Mesendoderm (in vitro differentiated cells): ENCODE data around the gene CRIP3.

Experiments used
- DNase-seq: peaks from one replicate; pipeline ENCODE4 v3.0.0; 2013
- H2AK5ac ChIP-seq: 2 replicates; pipeline ENCODE4 v1.6.1; 2013; ENCODE audit warnings: low read length, inconsistent platforms
- H2BK120ac ChIP-seq: 2 replicates; pipeline ENCODE4 v1.6.1; 2013; ENCODE audit warnings: low read depth, mild to moderate bottlenecking, low read length, moderate library complexity, mixed read lengths
- H2BK15ac ChIP-seq: replicated peaks from 2 replicates; pipeline ENCODE4 v1.6.1; 2013; ENCODE audit warnings: low read depth, mild to moderate bottlenecking, moderate library complexity
- H2BK5ac ChIP-seq: 2 replicates; pipeline ENCODE4 v1.6.1; 2013; ENCODE audit warnings: low read length, inconsistent platforms
- H3K18ac ChIP-seq: 2 replicates; pipeline ENCODE4 v1.6.1; 2013; ENCODE audit warnings: mild to moderate bottlenecking, low read length, mixed read lengths
- H3K23ac ChIP-seq: one replicate; pipeline ENCODE4 v1.6.1; 2013; ENCODE audit warnings: low read length
- H3K27ac ChIP-seq: 2 replicates; pipeline ENCODE4 v1.5.1; 2013; ENCODE audit warnings: low read depth, mild to moderate bottlenecking, inconsistent platforms, low read length, moderate library complexity
- H3K27me3 ChIP-seq: 2 replicates; pipeline ENCODE4 v1.6.1; 2013; ENCODE audit warnings: low read length, control low read depth, mild to moderate bottlenecking, inconsistent platforms; ENCODE audit not compliant: insufficient read depth, poor library complexity
- H3K36me3 ChIP-seq: 2 replicates; pipeline ENCODE4 v1.6.1; 2013; ENCODE audit warnings: low read length, inconsistent platforms; ENCODE audit not compliant: control insufficient read depth, insufficient read depth
- H3K4ac ChIP-seq: one replicate; pipeline ENCODE4 v1.6.1; 2013; ENCODE audit warnings: low read depth, mild to moderate bottlenecking, low read length, moderate library complexity
- H3K4me1 ChIP-seq: 2 replicates; pipeline ENCODE4 v1.6.1; 2013; ENCODE audit warnings: low read depth, low read length, inconsistent platforms; ENCODE audit not compliant: control insufficient read depth
- H3K4me2 ChIP-seq: 2 replicates; pipeline ENCODE4 v1.6.1; 2013; ENCODE audit warnings: low read length
- H3K4me3 ChIP-seq: 2 replicates; pipeline ENCODE4 v1.5.1; 2013; ENCODE audit warnings: mild to moderate bottlenecking, low read length
- H3K56ac ChIP-seq: one replicate; pipeline ENCODE4 v1.6.1; 2013; ENCODE audit warnings: low read length
- H3K79me1 ChIP-seq: 2 replicates; pipeline ENCODE4 v1.6.1; 2013; ENCODE audit warnings: low read length, inconsistent platforms
- H3K79me2 ChIP-seq: 2 replicates; pipeline ENCODE4 v1.6.1; 2013; ENCODE audit warnings: mild to moderate bottlenecking, low read length; ENCODE audit not compliant: control insufficient read depth, insufficient read depth
- H3K9ac ChIP-seq: 2 replicates; pipeline ENCODE4 v1.6.1; 2013; ENCODE audit warnings: low read length, inconsistent platforms
- H4K5ac ChIP-seq: one replicate; pipeline ENCODE4 v1.6.1; 2013; ENCODE audit warnings: low read length
- H4K8ac ChIP-seq: one replicate; pipeline ENCODE4 v1.6.1; 2013; ENCODE audit warnings: low read depth, mild to moderate bottlenecking, control low read depth, low read length, moderate library complexity
- WGBS: extraction: QIAGEN DNeasy Blood & Tissue Kit; methylation state at CpG from one replicate; pipeline ENCODE4 v1.1.7; 2013; ENCODE audit warnings: low lambda C conversion rate, missing lambda C conversion rate; ENCODE audit not compliant: insufficient coverage; ENCODE audit errors: extremely low coverage; 5-methylcytosine and 5-hydroxymethylcytosine counted together

Gene CRIP3

DNA sequence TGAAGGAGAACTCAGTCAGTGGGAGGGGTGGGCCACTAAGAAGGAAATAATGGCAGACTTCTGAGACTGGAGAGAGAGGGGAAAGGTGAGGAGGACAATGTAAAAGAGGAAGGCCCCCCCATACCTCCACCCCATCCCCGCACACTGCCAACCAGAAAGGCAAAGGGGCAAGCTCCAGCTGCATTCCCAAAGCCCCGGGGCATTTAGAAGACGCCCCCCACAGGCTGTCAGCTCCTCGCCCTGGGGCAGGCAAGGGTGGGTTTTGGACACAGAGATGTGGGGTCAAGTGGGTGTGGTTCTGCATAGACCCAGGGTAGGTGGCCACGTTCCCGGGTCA is 31.4 kb downstream of the CRIP3 start:
- Histone ChIP-seq H3K4ac (no peak overlapping the region), H3K27me3 (peaks cover 11% of the 10 kb centered on the region), H3K36me3 (no peaks in the 10 kb centered on the region), H3K18ac (no peak overlapping the region), H2AK5ac (no peak overlapping the region), H2BK15ac (no peak overlapping the region), H2BK120ac (no peak overlapping the region), H3K27ac (no peak overlapping the region), H3K79me2 (no peaks in the 10 kb centered on the region), H3K4me1 (peaks cover 5% of the 10 kb centered on the region), H4K5ac (no peak overlapping the region), H2BK5ac (no peak overlapping the region), H3K79me1 (no peaks in the 10 kb centered on the region), H3K23ac (no peak overlapping the region), H4K8ac (no peak overlapping the region), H3K9ac (no peak overlapping the region), H3K56ac (no peak overlapping the region), H3K4me2 (no peak overlapping the region), H3K4me3 (no peak overlapping the region)
- DNase-seq = no peak
- WGBS = no CpG with 5 or more reads among the region's 6 CpGs

DNA sequence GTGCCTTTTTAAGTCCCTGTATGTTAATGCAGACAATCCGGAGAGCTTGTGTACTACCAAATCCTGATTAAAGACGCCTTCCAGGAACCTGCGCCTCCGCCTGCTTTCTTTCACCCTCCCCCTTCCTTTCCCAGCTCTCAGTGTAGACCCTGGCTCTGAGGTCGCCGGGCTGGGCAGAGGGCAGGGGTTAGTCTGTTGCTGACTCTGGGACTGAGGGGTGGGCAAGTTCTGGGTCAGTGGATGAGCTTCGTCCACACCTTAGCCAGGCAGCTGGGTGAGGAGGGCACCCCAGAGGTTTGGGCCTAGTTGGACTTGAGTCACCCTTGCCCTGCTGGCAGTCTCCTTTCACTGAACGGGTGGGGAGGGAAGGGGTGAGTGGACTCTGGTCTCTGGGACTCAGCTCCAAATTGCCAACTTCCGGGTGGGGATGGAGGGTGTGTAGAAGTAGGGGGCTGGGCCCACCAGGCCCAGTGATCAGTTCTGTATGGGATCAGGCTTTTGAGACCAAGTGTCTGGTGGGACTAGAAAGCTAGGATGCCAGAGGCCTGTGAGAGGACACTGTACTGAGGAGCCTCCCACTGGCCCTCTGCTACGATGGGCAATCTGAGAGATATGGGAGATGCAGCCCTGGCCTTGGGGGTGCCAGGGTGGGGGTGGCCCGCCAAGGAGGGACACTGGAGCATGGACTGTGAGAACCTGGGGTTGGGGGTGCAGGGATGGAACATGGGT is 31.9 kb downstream of the CRIP3 start:
- no peak overlapping the region for H3K4me3 ChIP-seq
- no peak overlapping the region for H3K27ac ChIP-seq
- no peak overlapping the region for H3K18ac ChIP-seq
- H3K4me2 ChIP-seq = no peak overlapping the region
- H3K23ac ChIP-seq = no peak overlapping the region
- no peak for DNase-seq
- no peaks in the 10 kb centered on the region for H3K79me2 ChIP-seq
- H2BK15ac ChIP-seq = no peak overlapping the region
- WGBS = no CpG with 5 or more reads among the region's 11 CpGs
- H3K56ac ChIP-seq = no peak overlapping the region
- H2BK120ac ChIP-seq = no peak overlapping the region
- H3K4me1 ChIP-seq = peaks cover 5% of the 10 kb centered on the region
- H3K79me1 ChIP-seq = no peaks in the 10 kb centered on the region
- H2BK5ac ChIP-seq = no peak overlapping the region
- H3K36me3 ChIP-seq = no peaks in the 10 kb centered on the region
- no peak overlapping the region for H4K5ac ChIP-seq
- no peak overlapping the region for H4K8ac ChIP-seq
- H3K9ac ChIP-seq = peak overlapping the region; percentile 38
- H3K27me3 ChIP-seq = peaks cover 11% of the 10 kb centered on the region
- no peak overlapping the region for H3K4ac ChIP-seq
- H2AK5ac ChIP-seq = no peak overlapping the region

DNA sequence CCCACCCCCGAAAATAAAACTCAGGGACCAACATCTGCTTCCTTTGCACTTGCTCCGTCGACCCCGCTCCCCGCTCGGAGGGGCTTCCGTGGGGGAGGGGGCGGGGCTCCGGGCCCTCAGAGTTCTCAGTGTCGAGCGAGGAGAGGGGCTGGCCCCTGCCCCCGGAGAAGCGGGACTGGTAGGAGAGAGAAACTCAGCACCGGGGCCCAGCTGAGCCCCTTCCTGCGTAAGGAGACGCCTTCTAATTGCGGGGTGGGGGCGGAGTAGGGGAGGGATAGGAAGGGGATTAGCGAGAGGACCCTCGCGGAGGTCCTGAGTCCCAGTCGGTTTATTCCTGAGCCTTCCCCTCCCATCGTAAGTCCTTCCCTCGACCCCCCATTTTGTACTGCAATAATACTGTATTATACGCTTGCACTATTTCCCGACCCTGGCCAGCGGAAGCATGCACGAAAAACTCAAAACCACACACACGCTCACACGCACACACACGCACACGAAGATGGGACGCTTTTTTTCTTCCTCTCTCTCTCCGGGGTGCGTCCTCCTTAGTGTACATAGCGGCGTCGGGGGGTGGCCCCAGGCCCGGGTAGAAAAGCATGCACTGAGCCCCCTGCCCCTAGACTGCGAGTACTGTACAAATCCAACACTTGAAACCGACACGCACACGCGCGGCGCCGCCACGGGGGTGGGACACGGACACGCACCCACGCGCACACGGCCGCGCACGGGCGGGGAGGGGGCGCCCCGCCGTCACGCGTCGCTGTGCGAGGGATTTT is 32.6 kb downstream of the CRIP3 start:
- Histone ChIP-seq H3K56ac (peak overlapping the region; percentile 79), H3K27me3 (peaks cover 11% of the 10 kb centered on the region), H4K8ac (no peak overlapping the region), H3K4me1 (peaks cover 5% of the 10 kb centered on the region), H3K27ac (no peak overlapping the region), H2BK120ac (no peak overlapping the region), H3K79me1 (no peaks in the 10 kb centered on the region), H3K36me3 (no peaks in the 10 kb centered on the region), H3K23ac (no peak overlapping the region), H3K79me2 (no peaks in the 10 kb centered on the region), H2AK5ac (no peak overlapping the region), H4K5ac (no peak overlapping the region), H2BK5ac (no peak overlapping the region), H3K4me3 (peak overlapping the region; percentile 35), H3K4ac (no peak overlapping the region), H2BK15ac (no peak overlapping the region), H3K18ac (no peak overlapping the region), H3K9ac (peak overlapping the region; percentile 38), H3K4me2 (peak overlapping the region; percentile 23)
- no peak for DNase-seq
- no CpG with 5 or more reads among the region's 64 CpGs for WGBS

DNA sequence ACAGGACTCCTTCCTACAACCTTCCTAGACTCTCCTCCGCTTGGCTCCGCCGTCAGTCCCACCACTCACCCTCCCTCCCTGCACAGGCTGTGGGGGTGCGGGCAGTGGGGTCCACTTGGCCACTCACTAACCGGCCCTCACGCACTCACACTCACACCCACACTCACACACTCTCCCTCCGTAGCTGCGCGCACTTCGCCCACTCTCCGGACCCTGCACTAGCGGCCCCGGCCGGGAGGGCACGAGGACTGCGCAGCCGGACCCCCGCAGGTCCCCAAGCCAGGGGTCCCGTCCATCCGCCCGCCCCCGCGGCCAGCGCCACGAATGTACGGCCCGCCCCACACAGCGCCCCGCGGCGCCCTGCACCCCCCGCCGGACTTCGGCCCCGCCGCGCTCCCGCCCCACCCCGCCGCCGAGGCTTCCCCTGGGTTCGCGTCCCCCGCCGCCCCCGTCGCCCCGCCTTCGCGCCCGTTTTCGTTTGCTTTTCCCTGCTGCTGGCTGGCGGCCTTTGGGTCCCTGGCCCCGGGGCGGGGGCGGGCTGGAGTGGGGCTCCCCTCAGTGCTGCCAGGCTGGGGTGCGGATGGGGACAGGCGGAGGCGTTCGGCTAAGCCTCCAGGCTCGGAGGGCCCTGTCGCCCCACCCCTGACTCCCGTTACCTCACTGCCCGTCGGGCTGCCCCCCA is 33.6 kb downstream of the CRIP3 start:
- Histone ChIP-seq H3K79me2 (no peaks in the 10 kb centered on the region), H3K18ac (no peak overlapping the region), H3K4ac (no peak overlapping the region), H3K9ac (peak overlapping the region; percentile 45), H3K27ac (no peak overlapping the region), H2BK15ac (no peak overlapping the region), H2BK120ac (no peak overlapping the region), H3K4me2 (peak overlapping the region; percentile 50), H3K23ac (no peak overlapping the region), H4K8ac (no peak overlapping the region), H3K79me1 (no peaks in the 10 kb centered on the region), H3K56ac (peak overlapping the region; percentile 49), H2AK5ac (no peak overlapping the region), H2BK5ac (no peak overlapping the region), H4K5ac (no peak overlapping the region), H3K4me1 (peaks cover 5% of the 10 kb centered on the region), H3K27me3 (peaks cover 11% of the 10 kb centered on the region), H3K36me3 (no peaks in the 10 kb centered on the region), H3K4me3 (no peak overlapping the region)
- no peak for DNase-seq
- no CpG with 5 or more reads among the region's 65 CpGs for WGBS

DNA sequence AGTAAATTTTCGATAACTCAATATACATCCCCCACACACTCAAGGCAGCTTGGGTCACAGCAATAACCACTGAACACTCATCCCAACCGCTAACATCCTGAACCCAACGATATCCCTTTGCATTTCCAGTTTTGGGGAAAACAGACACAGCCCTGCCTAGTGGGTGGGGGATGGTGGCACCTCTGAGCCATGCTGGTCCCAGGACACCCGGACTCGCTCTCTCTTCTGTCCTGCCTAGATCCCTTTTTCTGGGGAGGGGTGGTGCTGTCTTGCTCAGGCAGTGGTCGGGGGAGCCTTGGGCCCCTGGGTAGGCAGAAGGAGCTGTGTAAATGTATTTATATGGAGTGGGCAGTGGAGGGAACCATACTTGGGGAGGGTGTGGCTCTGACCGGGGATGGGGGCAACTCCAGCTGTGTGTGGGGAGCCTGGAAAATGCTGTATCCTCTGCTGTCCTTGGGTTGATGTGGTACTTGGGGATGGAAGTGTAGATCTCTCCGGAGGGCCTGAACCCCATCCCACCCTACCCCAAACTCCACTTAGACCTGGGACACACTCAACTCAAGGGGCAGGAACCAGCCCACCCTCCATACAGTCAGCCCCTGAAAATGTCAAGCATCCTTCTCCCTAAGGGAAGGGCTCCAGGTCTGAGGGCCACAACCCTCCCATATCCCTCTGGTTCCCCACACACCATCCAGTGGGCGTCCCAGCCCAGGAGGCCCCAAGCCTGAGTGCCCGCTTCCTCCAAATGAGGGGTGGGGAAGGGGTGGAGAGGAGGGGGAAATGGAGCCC is 34.3 kb downstream of the CRIP3 start:
- H3K79me2 ChIP-seq = no peaks in the 10 kb centered on the region
- peaks cover 11% of the 10 kb centered on the region for H3K27me3 ChIP-seq
- H3K4ac ChIP-seq = no peak overlapping the region
- H3K27ac ChIP-seq = no peak overlapping the region
- no peak overlapping the region for H3K23ac ChIP-seq
- H4K8ac ChIP-seq = no peak overlapping the region
- no peak overlapping the region for H3K9ac ChIP-seq
- H3K4me1 ChIP-seq = peaks cover 5% of the 10 kb centered on the region
- no peak overlapping the region for H2BK15ac ChIP-seq
- H3K4me3 ChIP-seq = no peak overlapping the region
- H2BK120ac ChIP-seq = no peak overlapping the region
- no peak overlapping the region for H4K5ac ChIP-seq
- H3K79me1 ChIP-seq = no peaks in the 10 kb centered on the region
- no peak for DNase-seq
- no peak overlapping the region for H3K18ac ChIP-seq
- H3K36me3 ChIP-seq = no peaks in the 10 kb centered on the region
- no peak overlapping the region for H2AK5ac ChIP-seq
- no CpG with 5 or more reads among the region's 10 CpGs for WGBS
- no peak overlapping the region for H3K56ac ChIP-seq
- H3K4me2 ChIP-seq = no peak overlapping the region
- H2BK5ac ChIP-seq = no peak overlapping the region
